Stimulated activated CD8-positive, alpha-beta memory T cell treated with anti-CD3 and anti-CD28 coated beads, Interleukin-7, amount 100 ng/mL, for 48 hours (primary cell): ENCODE results near the gene C2orf74.
A peak's percentile ranks its signal among the peaks of the same experiment; 100 is the strongest.
"Not testable (repeated sequence)": the region's sequence is repeated elsewhere in the genome, so short reads cannot be mapped to it uniquely, and the experiment has no call there.

Experiments used
- DNase-seq, 2 donors: peaks; one replicate each; pipeline ENCODE4 v3.0.0-alpha.2; 2020; ENCODE audit warnings: low read depth in 1 of 2; ENCODE audit errors: extremely low read depth in 1 of 2

C2orf74 gene

DNA sequence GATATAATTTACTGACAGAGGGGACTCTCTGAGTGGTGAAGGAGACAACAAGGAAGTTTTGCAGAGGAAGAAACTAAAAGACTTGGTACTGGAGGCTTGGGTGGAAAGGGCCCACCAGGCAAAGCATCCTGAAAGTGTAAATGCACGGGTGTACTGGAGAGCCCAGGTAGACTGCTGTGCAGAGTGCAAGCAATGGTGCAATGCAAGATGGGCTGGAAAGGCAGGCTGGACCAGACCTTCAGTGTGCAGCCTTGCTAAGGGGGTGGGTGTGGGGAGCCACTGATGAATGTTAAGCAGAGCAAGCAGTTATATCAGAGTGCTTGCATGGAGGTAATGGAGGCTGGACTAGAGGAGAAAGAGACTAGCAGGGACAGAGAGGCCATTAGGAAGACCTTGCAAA is 10.7 kb downstream of the C2orf74 start:
- no peak for DNase-seq

DNA sequence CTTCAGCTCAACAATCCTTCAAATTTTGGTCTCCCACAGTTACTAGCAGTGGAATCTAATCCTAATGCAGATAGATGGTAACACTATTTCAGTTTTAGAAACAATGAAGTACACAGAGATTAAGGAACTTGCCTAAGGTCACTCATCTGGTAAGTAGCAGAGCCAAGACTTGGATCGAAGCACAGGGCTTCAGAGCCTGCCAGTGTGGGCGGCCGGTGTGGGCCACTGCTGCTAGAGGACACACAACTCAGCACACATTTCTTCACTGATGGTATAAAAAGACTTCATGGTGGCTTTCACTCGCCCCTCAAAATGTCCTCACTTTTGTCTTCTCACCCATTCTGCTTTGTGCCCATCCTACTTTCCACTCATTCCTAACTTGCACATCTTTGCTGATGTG is 11.1 kb downstream of the C2orf74 start:
- DNase-seq = no peak

DNA sequence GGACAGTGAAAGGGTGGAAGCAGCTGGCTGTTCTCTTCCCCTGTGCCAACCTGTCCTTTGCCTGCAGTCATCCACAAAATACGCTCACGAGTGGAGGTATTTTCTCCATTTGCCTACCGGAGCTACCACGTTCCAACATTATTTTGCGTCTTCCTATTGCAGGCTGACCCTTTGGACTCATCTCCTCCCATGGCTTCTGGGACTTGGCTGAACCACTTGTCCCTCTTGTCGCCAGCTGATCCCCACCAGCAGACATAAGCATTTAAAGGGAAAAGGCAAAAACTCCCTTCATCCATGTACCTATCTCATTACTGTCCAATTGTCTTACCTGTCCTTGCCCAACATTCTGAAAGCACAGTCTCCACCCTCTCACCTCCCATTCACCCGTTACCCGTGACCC is 13.0 kb downstream of the C2orf74 start:
- no peak for DNase-seq

DNA sequence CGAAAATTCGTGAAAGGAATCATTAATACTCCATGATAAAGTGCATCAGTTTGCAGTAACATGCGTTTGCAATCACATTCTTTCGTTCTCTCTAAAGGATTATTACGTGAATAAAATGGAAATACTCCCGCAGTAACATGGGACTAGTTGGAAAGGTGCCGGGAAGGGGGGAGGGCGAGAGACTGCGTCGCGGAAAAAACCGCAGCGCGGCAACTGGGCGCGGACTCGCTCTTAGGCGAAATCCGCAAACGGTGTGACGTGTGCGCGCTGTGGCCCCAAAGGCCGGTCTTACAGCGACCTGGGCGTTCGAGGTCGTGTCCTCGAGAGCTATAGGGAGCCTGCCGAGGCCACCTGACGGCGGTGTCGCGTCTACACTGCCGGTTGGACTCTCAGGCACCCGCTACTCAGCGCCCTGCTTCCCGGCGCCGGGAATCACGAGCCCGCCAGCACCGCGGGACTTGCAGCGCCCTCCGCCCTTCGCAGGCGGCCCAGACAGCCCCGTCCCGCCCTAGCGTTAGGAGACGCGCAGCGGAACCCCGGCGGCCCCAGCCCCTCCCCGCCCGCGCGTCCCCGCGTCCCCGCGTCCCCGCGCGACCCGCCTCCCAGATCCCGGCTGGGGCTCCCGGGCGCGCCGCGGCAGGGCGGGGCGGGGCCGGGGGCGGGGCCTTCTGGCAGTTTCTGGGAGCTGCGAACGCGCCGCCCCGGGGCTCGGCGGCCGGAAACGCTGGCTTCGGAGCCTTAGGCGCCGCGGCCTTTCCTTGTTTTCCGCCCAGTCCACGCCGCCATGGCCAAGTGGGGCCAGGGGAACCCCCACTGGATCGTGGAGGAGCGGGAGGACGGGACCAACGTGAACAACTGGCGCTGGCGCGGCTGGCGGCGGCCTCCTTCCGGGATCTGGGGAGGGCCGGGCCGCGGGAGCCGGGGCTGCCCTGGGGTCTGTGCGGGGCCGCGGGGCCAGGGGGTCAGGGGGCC is 15.1 kb downstream of the C2orf74 start:
- DNase-seq = peak; percentile 85 to 87

DNA sequence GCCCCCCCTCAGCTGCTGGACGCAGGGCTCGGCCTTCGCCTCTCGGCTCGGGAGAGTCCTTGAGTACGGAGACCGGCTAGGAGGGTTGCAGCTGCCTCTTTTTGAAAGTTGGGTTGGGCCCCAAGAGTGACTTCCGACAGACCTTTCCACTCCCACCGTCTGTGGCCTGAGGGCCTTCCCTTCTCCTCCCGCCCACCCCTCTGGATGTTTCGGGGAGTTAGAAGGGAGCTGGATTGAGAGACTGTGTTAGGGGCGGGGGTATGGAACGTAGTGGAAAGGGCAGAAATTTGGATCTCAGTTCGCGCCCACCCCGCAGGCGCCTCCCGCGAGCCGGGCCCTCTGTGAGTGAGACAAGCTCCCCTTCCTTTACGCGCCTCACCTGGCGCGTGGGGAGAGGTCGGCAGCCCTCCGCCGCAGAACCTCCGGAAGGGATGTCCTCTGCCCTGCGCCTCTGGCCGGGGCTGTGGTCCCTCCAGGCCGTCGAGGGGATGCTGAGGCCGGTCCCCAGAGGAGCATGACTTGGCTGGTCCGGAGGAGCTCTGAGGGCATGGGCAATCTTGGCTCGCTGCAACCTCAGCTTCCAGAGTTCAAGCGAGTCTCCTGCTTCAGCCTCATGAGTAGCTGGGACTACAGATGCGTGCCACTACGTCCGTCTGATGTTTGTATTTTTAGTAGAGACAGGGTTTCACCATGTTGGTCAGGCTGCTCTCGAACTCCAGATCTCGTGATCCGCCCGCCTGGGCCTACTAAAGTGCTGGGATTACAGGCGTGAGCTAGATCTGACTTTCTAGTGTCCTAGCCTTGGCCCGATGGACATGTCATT is 15.9 kb downstream of the C2orf74 start:
- peak; percentile 19 to 24 for DNase-seq

DNA sequence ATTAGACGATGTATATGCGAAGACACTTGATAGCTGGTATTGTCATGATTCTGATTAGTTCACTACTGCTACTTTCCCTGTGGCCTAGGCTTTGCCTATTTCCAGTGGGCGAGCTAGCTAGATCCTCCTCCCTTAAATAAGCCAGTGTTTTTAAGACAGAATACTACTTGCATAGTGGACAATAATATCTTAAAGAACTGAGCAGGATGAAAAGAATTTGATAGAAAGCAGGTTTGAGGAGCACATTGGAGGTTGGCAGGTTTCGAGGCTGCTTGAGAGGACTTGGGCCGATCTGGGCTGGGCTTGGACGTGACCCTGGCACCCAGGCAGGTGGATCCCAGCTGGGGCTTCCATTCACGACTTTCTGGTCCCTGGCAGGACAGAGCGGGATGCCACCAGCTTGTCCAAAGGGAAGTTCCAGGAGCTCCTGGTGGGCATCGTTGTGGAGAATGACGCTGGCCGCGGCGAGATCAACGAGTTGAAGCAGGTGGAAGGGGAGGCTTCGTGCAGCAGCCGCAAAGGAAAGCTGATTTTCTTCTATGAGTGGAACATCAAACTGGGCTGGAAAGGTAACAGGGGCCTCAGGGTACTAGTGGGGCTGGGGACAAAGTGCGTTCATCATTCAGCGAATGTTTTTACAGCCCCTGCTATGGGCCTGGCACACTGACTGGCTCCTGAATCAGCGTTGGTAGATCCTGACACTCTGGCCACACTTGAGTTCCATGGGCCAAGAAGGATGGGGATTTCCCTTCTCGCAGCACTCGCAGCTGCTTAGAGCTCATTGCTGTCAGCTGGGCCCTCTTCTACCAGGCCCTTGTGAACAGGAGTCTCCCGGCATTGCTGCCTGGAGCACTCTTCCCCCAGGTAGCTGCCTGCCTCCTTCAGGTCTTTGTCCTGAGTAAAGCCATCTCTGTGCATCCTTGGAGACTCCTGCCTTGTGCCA is 16.9 kb downstream of the C2orf74 start:
- no peak for DNase-seq

DNA sequence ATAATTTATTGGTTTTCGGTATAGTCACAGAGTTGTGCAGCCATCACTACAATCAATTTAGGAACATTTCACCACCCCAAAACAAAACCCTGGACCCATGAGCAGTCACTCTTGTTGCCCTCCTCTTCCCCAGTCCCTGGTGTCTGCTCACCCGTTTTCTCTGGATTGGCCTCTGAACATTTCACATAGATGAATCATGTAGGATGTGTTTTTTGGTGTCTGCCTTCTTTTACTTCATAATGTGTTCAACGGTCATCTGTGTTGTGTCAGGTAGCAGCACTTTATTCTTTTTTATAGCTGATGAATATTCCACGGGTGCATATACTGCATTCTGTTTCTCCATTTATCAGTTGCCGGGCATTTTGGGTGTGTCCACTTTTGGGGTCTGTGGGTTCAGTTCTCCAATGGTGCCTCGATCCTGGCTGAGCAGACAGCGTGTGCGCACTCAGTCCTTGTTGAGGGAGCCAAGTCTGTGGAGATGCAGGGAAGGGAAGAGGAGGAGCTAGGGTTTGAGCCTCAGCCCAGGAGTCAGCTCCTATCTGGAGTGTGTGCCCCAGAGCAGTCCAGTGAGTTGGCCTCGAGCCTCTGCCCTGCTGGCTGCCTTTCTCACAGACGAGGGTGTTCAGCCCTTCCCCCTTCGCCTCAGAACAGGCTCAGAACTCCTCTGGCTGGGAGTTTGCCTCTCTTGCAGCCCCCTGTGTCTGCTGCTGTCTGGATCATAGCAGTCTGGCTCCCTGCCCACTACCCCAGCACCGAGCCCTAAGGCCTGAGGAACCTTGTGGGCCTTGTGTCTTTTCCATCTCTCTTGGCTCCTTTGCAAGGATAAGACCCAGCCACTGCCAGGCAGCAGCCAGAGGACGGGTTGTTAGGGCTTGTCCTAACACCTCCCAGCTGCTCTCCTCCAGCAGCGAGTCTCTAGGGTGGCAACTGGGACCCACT is 18.0 kb downstream of the C2orf74 start:
- DNase-seq = no peak

DNA sequence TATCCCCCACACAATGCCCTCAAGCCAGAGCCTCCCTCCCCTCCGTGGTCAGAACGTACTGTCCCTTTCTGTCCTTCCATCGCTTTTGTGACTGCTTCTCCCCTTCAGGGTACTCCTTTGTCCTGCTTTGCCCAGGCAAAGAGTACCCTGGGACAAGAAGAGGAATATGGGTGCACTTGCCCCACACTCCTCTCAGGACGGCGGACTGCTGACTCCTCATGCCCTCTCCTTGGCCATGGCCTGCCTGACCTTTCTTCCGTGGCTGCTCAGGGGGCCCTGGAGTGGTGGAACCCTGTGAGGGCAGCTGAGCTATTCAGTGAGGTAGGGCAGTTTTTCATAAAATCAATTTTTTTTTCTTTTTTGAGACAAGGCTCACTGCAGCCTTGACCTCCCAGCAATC is 18.7 kb downstream of the C2orf74 start:
- no peak for DNase-seq

DNA sequence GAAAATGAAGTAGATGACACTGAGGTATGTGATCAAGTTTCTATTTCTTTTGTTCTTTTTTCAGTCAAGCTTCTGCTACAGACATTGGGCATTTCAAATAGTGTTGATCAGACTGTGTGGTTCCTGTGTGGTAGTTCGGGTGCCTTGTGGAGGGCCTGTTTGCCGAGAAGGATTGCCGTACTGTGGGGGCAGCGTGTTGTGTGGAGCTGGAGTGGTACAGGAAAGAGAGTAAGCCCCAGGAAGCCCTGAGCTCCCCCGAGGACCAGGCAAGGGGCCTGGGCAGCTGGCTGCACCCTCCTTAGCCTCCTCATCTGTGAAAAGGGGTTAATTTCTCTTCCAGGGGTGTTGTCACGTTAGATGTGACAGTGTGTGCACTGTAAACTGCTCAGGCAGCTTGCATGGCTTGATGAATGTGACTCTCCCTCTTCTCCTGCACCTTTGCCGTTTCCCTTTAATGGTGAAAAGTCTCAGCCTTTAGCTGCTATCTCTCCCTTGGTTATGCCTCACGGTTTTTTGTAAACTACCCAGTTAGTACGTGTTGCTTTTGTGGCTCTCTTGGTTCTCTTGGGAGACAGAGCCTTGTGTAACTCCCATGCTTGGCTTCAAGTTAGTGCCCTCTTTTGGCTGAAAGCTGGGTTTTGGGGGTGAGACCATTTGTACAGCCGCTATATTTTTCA is 19.5 kb downstream of the C2orf74 start:
- DNase-seq = no peak

DNA sequence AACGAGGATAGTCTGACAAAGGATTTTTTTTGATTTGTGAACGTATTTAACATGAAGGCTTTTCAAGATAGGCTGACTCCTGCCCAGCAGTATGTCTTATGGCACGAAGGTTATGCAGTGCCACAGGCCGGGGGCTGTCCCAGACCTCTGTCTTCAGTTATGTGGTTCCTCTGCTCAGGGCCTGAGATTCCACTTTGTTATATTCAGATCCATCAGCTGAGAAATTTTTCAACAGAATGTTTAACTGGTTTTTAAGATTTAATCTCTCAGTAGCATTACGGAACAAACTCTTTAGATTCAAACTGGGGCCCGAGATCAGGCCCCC is 20.0 kb downstream of the C2orf74 start:
- no peak for DNase-seq

DNA sequence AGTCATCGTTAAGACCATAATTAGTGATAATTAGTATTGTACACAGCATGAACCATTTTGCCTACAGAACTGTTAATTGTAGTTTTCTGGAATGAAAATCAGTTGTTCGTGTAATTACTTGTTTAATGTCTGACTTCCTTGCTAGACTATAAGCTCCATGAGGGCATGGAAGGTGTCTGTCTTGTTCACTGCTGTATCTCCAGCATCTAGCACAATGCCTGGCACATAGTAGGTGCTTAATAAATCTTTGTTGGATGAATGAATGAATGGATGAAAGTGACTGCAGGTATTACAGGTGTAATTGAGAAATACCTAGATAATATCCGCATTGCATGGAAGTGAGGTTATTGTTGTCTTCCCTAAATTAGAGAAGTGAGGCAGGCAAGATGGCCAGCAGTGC is 21.8 kb downstream of the C2orf74 start:
- DNase-seq = no peak

DNA sequence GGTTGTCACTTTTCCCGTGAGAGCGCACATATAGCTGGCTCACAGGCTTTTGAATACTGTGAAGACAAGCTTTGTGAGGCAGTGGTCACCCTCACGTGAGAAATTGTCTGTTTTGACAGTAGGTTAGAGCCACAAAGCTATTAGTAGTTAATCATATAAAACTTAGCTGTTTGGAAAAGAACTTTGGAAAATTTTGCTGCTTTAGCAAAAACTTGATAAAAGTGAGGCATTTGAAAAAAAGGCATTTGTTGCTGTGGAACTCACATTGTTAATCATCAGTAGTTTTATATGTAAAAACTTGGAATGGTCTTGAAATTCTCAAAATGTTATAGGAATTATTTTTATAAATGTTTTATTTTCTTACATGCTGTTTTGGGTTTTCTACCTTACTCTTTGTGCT is 22.3 kb downstream of the C2orf74 start:
- no peak for DNase-seq

DNA sequence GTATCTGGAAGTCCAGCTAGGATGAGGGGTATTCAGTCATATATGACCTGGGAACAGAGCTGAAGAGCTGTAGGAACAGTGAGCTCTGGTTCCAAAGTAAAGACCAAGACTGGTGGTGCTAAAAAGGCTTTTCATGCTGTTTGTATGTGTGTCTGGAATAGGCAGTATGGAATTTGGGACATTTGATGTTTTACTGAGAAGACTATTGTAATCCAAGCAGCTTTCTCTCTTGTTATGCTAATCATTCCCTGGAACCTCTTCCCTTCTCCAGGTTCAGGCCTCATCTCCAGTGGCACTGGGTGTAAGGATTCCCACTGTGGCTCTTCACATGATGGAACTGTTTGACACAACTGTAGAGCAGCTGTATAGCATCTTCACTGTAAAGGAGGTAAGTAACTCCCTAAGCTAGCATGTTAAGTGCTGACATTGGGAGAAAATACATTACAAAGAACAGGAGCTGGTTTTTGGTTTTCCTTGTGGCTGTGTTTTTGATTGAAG is 23.3 kb downstream of the C2orf74 start:
- DNase-seq = no peak

DNA sequence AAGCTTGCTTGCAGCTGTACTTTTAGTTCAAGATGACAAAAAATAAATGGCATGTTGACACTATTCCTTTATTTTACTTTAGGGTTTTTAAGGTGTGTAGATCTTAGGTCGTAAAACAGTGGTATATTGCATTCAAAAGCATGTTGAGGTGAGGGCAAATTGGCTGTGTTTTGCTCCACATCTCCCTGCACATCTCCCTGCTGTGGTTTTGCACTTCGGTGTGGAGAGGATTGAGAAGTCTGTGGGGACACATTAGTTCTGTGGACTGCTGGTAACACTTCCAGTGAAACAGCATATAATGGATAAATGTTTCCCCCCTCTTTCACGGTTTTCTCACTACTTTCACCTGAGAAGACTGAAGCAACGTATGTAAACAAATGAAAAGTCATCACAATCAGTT is 25.1 kb downstream of the C2orf74 start:
- no peak for DNase-seq

DNA sequence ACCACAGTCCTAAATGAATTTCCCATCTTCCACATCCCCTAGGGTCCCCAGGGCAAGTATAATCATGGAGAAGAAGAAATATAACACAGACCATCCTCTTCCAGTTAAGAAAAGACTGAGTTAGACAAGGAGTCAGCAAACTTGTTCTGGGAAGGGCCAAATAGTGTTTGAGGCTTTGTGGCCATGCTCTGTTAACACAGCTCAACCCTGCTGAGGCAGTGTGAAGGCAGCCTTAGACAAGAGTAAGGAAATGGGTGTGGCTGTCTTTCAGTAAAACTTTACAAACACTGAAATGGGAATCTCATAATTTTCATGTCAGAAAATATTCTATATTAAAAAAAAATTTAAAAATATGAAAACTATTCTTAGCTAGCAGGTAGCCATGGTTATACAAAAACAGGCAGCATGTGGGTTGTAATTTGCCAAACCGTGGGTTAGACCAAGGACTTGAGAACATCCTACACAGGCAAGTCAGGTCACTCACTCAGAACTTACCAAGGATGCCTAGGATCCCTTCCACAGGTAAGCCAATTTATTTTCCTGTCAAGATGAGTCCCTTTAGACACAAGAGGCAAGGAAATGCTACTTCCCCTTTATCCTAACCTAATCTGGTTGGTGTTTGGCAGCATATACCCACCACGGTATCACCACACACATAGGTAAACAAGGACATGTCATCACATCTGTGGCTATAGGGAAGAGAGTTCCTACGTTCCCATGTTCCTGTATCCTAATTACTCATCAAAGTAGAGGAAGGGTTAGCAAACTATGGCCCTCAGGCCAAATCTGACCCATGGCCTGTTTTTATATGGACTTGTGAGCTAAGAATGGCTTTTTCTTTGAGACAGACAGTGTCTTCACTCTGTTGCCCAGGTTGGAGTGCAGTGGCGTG is 31.9 kb downstream of the C2orf74 start:
- DNase-seq = no peak

DNA sequence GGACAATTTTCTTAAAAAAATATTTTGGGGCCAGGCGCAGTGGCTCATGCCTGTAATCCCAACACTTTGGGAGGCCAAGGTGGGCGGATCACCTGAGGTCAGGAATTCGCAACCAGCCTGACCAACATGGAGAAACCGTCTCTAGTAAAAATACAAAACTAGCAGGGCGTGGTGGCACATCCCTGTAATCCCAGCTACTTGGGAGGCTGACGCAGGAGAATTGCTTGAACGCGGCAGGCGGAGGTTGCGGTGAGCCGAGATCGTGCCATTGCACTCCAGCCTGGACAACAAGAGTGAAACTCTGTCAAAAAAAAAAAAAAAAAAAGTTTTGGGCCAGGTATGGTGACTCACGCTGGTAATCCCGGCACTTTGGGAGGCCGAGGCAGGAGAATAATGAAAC is 32.7 kb downstream of the C2orf74 start:
- DNase-seq = not testable (repeated sequence)

DNA sequence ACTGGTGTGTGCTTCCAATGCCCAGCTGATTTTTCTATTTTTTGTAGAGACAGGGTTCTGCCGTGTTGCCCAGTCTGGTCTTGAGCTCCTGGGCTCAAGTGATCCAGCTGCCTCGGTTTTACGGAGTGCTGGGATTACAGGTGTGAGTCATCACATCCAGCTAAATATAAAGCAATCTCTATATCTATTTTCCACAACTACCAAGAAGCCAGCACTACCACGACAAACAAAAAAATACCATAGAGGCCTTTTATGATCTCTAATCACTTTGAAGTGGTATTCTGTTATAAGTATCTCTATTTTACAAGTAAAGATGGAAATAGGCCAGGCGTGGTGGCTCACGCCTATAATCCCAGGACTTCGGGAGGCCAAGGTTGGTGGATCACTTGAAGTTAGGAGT is 34.7 kb downstream of the C2orf74 start:
- no peak for DNase-seq

DNA sequence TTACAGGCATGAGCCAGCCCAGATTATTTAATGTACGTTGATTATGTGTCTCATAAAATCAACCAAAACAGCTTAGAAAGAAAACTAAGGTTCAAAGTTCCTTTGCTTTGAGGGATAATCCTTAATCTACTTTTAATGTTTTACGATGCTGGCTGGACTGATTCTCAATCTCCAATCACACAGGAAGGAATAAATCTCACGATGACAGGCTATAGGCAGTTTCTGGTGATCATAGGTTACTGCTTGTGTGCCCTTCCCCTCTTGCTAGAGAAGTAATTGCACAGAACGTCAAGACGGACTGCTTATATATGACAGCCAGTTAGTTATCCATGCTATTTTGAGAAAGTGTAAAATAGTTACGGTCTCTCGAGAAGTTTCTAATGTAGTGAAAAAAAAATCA is 43.1 kb downstream of the C2orf74 start:
- DNase-seq = no peak
